Muscle of back (tissue), 11 donors: ENCODE measurements around the gene DLG5. TPM values are rescaled to one million over a fixed set of nuclear protein-coding genes. Genes with fewer than 3 reads are reported as not detected.
"Not testable (repeated sequence)": the region's sequence is repeated elsewhere in the genome, so short reads cannot be mapped to it uniquely, and the experiment has no call there.

ENCODE experiments used
- DNase-seq, 3 donors: peaks; one replicate each; pipeline versions ENCODE4 v3.0.0 to v3.0.0-alpha.2; 2013
- polyA plus RNA-seq, 10 donors: library from polyadenylated mRNA; unstranded; fragments of 120-200 nt; gene quantifications; one replicate each; pipeline ENCODE4 v1.2.1, GENCODE V29; 2013; ENCODE audit not compliant: insufficient read length in 10 of 10

DLG5 gene
- polyA plus RNA-seq, 10 donors = 17.5 to 35.5 (median 20.9) TPM

- DNase-seq = no peak
Measured at GRCh38 chr10:77798940-77799339, 127.6 kb downstream of the DLG5 start.

GRCh38 chr10:77796311-77796915, 130.1 kb downstream of the DLG5 start:
- DNase-seq = no peak

GRCh38 chr10:77795426-77796055, 131.0 kb downstream of the DLG5 start:
- DNase-seq = no peak

GRCh38 chr10:77794256-77795142, 132.1 kb downstream of the DLG5 start:
- no peak for DNase-seq

GRCh38 chr10:77793831-77794230, 132.7 kb downstream of the DLG5 start:
- no peak for DNase-seq

- DNase-seq = no peak
Measured at GRCh38 chr10:77792155-77792554, 134.4 kb downstream of the DLG5 start.

GRCh38 chr10:77791506-77791905, 135.0 kb downstream of the DLG5 start:
- no peak for DNase-seq

- no peak for DNase-seq
Measured at GRCh38 chr10:77789861-77790260, 136.7 kb downstream of the DLG5 start.

GRCh38 chr10:77789016-77789415, 137.5 kb downstream of the DLG5 start:
- no peak for DNase-seq

GRCh38 chr10:77788496-77789010, 138.0 kb downstream of the DLG5 start:
- DNase-seq = no peak

- no peak for DNase-seq
Measured at GRCh38 chr10:77787440-77787839, 139.1 kb downstream of the DLG5 start.

- DNase-seq = no peak
Measured at GRCh38 chr10:77784856-77785255, 141.7 kb downstream of the DLG5 start.

- DNase-seq = no peak
Measured at GRCh38 chr10:77782328-77783061, 144.1 kb downstream of the DLG5 start.

- DNase-seq = no peak
Measured at GRCh38 chr10:77781451-77782327, 144.9 kb downstream of the DLG5 start.

- DNase-seq = no peak
Measured at GRCh38 chr10:77780180-77780579, 146.4 kb downstream of the DLG5 start.

- DNase-seq = no peak
Measured at GRCh38 chr10:77776487-77776886, 150.1 kb downstream of the DLG5 start.

GRCh38 chr10:77774940-77775391, 151.6 kb downstream of the DLG5 start:
- DNase-seq = no peak

- DNase-seq = no peak
Measured at GRCh38 chr10:77773631-77774426, 152.7 kb downstream of the DLG5 start.

- not testable (repeated sequence) for DNase-seq
Measured at GRCh38 chr10:77772852-77773600, 153.5 kb downstream of the DLG5 start.
